ENCODE results near the gene GRB14.
"Not testable (repeated sequence)": the region's sequence is repeated elsewhere in the genome, so short reads cannot be mapped to it uniquely, and the experiment has no call there.

Gene GRB14

DNA sequence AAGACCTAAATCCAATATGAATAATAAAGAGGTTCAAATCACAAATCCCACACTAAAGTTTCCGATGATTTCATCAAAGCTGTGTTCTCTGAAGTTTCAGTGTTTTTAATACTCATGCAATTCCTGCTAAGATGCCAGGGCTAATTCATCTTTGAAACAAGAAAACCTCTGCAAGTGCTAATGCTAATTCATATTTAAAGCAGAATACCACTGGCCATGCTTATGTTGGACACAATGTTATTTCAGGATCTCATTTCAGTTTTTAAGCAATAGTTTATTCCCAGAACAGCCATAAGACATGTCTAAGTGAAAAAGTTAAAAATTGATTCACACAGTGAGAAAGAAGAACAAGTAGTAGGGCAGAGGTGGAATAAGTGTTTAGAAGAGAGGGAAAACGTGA is 62.8 kb downstream of the GRB14 start:
- no peak for DNase-seq (ENCODE audit: low read depth, low spot score)

DNA sequence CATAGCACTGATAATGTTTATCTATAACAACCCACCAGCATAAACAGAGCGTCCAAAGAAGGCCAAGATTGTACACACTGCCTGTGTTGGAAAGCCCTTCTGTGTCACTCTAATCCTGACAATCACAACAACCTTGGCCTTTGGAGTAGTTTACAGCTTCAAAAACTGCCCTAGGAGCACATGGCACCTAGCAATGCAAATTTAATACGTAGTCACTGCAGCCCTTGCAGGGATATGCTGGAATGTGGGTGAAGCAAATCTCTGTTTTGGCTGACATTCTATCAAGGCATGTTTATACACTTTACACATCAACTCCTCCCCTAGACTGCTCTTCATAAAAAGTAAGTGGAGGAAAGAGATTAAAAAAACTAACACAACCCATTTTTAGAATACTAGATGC is 66.8 kb downstream of the GRB14 start:
- no peak for DNase-seq (ENCODE audit: low read depth, low spot score)

DNA sequence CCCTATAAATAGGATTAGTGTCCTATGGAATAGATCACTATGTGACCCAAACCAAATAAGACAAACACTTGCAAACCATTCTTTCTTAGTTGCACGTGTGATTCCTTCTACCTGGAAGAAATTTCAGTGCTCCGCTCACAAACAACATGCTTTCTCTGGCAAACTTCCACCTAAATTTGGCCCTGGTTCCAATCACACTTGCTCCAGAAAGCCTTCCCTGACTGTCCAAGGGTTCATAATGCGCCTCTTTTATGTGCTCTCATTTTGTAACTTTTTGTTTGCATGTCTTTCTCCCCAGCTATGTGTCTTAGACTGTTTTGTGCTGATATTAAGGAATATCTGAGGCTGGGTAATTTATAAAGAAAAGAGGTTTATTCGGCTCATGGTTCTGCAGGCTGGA is 69.8 kb downstream of the GRB14 start:
- no peak for DNase-seq (ENCODE audit: low read depth, low spot score)

DNA sequence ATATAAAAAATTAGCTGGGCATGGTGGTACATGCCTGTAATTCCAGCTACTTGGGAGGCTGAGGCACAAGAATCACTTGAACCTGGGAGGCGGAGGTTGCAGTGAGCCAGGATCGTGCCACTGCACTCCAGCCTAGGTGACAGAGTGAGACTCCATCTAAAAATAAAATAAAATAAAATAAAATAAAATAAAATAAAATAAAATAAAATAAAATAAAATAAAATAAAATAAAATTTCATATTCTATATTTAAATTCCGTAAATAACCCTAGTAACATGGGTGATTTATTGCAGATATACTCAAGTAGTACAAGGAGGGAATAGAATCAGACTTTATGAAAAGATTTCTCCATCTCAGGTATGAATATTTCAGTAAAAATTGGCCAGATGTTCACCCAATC is 71.6 kb downstream of the GRB14 start:
- not testable (repeated sequence) for DNase-seq (ENCODE audit: low read depth, low spot score)

DNA sequence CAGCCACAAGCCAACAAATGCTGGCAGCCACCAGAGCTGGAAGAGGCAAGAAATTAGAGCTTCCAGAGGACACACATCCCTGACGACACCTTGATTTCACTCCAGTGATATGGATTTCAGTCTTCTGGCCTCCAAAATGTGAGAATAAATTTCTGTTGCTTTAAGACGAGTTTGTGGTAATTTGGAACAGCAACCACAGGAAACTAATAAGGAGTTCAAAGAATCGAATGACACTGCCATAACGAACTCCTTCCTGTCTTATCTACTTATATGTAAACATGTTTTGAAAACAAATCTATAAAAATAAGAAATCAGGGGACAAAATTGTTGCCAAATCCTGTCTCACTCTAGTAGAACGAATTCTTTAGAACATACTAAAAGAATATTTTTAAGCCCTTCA is 75.8 kb downstream of the GRB14 start:
- no peak for DNase-seq (ENCODE audit: low read depth, low spot score)

DNA sequence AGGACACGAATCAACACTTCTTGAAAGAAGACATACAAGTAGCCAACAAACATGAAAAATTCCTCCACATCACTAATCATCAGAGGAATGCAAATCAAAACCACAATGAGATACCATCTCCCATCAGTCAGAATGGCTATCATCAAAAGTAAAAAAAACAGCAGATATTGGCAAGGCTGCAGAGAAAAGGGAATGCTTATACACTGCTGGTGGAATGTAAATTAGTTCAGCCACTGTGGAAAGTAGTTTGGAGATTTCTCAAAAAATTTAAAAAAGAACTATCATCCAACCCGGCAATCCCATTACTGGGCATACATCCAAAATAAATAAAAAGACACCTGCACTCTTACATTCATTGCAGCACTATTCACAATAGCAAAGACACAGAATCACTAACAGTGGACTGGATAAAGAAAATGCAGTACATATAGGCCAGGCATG is 78.7 kb downstream of the GRB14 start:
- peak; percentile 18 for DNase-seq (ENCODE audit: low read depth, low spot score)

DNA sequence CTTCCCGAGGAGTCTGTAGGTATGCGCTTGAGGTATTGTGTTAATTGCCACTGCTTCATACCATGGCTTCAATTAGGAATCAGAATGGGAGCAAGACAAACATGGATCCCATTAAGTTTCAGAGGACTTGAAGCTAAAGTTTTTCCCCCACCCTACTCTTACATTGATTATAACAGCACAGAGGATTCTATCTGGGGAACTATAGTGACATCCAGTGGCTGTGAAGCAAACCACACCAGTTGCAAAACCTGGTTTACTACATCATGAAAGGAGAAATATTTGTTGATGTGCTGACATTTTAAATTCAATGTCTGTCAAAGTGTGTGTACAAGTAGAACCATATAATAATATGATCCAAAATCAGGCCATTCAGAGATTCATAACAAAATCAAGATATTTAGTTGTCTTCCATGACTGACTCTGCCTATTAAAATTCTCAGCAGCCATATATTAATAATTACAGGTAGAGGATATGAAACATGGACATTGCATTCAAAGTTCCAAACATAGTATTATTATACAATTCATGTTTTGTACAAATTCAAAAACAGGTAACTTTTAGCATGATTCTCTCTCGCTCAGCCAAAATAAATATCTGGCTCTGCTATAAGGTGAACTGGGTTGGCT is 82.9 kb downstream of the GRB14 start:
- no peak for DNase-seq (ENCODE audit: low read depth, low spot score)

DNA sequence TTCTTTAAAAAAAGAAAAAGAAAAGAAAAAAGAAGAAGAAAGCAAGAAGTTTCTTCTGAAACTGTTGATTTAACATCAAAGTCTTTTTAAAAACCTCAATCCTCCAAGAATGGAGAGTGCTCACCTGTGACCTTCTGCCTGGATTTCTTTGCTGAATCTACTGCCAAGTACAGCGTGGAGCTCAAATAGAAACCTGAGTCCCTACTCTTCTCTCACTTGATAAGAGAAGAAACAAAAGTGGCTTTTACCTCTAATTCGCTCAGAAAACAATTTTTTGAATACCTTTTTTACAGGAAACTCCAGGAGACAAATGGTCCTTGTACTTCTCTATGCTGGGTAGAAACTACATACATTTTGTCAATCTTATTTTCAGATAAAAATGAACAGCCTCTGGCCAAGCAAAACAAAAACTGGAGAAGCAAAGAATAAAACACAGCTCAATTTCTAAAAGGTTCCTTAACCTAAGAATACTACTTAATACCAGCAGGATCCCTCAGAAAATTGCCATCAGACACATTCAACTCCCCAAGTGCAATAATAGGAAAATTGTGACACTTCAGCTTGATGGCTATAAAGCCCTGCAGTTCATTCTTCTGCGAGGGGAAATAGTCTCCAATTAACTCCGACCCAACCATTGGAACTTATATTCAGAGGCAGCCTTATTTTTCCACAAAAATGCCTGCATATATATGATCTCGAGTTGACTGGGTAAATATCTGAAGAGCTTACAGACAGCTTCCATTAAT is 85.8 kb downstream of the GRB14 start:
- DNase-seq (ENCODE audit: low read depth, low spot score), result no peak

DNA sequence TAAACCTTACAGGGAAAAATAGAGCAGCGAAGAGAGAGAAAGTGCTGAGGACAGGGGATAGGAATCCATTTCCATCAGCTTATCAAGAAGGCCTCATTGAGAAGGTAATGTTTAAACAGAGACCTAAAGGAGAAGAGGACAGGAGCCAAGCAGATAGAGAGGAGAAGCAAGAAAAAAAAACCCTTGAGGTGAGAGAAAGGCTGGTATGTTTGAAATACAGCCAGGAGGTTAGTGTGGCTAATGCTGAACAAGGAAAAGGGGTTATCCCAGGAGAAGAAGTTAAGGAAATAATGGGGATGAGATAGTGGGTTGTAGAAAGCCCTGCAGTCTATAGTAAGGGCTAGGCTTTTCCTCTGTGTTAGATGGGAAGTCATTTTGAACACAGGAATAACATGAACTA is 90.8 kb downstream of the GRB14 start:
- no peak for DNase-seq (ENCODE audit: low read depth, low spot score)

DNA sequence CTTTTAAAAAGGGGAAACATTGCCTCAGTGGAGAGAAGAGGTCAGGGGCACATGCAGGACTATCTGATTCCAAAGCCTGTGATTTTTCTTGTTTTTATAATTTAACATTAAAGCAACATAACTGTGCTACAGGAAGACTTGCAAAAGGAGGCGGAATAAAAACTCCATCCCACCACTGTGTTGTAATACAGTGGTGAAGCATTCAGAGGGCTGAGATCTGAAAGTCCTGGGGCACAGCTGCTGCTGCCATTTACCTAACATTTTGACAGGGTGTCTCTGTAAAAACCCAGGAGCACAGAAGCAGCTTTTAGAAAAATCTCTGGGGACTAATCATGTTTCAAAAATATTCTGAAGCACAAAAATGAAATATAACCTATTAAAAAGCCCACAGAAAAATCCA is 97.6 kb downstream of the GRB14 start:
- no peak for DNase-seq (ENCODE audit: low read depth, low spot score)

DNA sequence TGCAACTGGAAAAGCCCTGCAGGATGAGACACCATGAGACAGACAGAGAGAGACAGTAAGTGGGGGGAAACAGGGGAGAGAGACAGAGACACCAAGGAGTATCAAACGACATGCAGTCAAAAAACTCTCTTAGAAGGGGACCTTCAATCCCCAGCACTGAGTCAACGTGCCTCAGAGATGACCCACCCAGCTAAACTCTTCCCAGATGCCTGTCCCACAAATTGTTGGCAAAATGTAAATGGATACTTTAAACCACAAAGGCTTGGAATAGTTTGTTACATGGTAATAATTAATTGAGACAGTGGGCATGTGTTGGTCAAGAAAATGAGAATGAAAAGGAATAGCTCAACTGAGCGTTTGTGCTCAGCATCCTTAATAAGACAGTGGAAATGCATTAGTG is 98.3 kb downstream of the GRB14 start:
- DNase-seq (ENCODE audit: low read depth, low spot score), result no peak

DNA sequence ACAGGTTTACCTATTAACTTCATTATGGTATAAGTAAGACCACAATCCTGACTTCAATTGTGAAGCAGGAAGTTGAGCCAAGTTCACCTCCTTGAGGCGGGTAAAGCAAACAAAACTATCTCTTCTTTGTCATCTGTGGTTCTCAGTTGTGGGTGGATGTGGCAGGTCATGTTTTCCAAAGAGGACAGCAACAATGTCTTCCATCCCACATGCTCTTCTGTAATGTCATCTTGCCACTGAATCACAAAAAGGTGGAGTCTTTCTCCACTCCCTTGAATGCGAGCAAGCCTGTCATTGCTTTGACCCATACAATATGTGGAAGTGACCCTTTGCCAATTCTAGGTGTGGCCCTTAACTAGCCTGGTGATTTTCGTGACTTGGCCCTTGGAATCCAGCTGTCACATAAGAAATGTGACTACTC is 98.7 kb downstream of the GRB14 start:
- no peak for DNase-seq (ENCODE audit: low read depth, low spot score)

DNA sequence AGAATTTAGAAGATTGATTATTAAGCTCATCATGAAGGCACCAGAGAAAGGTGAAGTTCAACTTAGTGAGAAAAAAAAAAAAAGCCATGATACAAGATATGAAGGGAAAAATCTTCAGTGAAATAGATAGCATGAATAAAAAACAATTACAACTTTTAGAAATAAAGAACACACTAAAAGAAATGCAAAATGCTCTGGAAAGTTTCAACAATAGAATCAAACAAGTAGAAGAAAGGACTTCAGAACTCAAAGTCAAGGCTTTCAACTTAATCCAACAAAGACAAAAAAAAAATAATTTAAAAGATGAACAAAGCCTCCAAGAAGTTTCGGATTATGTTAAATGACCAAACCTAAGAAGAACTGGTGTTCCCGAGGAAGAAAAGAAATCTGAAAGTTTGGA is 105.5 kb downstream of the GRB14 start:
- DNase-seq (ENCODE audit: low read depth, low spot score), result no peak

DNA sequence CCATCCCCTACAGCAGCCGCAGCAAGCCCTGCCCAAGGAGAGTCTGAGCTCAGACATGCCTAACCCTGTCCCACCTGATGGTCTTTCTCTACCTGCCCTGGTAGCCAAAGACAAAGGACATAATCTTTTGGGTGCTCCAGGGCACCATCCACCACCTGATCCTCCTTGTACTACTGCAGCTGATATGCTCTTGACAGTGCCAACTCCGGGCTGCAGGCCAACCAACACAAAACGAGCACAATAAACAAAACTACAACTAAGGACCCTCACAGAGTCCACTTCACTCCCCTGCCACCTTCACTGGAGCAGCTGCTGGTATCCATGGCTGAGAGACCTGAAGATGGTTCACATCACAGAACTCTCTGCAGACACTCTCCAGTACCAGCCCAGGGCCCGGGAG is 106.3 kb downstream of the GRB14 start:
- DNase-seq (ENCODE audit: low read depth, low spot score), result no peak

DNA sequence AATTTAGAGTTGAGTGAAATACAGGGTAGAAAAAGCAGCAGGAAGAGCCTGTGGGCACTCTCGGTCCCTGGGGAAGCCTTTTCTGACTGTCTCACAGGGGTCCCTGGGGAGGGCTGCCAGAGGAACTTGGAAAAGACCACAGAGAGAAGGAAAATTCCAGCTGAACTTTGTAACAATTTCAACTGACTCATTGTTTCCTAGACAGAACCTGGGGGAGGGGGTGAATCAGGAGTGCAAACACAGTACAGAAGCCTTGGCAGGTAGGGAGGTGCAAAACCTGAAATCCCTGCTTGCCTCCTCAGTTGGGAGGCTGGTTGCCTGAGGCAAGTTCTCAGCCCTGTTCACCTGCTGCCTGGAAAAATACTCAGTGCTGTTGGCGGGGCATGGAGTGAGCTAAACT is 106.8 kb downstream of the GRB14 start:
- no peak for DNase-seq (ENCODE audit: low read depth, low spot score)

DNA sequence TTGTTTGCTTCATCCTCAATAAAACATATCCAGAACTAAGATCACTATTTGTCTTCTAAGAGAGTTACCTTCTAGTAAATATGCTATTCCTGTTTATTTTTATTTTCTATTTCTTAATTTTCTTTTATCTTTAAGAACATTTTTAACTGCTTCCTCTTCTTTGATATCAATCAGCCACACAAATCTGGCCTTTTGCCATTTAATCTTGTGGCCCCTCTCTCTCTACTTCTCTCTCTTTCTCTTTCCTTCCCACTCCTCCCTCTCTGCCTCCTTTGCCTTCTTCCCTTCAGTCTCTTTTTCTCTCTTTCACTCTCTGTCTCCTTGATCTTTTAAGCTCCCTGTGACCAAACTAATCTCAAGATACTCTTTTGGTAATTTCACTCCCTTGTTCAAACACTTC is 108.4 kb downstream of the GRB14 start:
- DNase-seq (ENCODE audit: low read depth, low spot score), result no peak

DNA sequence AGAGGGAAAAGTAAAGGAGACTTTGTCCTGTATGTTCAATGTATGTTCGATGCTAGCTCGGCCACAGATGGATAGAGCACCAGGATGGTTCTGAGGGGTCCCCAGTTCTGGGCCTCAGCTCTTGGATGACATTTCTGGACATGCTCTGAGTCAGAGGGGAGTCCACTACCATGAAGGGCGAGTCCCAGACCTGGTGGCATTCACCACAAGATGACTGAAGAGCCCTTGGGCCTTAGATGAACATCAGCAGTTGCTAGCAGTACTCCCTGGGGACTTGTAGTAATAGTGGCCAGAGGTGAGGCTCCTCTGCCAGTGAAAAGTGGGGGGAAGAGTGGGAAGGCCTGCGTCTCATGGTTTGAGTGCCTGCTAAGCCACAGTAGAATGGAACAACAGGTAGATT is 109.5 kb downstream of the GRB14 start:
- DNase-seq (ENCODE audit: low read depth, low spot score), result no peak

DNA sequence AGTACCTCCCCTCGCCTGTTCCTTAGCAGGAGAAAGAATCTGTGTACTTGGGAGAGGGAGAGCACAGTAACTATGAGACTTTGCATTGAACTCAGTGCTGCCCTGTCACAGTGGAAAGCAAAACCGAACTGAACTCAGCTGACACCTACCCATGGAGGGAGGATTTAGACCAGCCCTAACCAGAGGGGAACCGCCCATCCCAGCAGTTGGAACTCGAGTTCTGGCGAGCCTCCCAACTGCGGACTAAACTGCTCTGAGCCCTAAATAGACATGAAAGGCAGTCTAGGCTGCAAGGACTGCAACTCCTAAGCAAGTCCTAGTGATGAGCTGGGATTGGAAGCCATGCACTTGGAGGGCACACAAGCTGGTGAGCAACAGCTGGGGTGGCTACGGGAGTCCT is 110.4 kb downstream of the GRB14 start:
- no peak for DNase-seq (ENCODE audit: low read depth, low spot score)

DNA sequence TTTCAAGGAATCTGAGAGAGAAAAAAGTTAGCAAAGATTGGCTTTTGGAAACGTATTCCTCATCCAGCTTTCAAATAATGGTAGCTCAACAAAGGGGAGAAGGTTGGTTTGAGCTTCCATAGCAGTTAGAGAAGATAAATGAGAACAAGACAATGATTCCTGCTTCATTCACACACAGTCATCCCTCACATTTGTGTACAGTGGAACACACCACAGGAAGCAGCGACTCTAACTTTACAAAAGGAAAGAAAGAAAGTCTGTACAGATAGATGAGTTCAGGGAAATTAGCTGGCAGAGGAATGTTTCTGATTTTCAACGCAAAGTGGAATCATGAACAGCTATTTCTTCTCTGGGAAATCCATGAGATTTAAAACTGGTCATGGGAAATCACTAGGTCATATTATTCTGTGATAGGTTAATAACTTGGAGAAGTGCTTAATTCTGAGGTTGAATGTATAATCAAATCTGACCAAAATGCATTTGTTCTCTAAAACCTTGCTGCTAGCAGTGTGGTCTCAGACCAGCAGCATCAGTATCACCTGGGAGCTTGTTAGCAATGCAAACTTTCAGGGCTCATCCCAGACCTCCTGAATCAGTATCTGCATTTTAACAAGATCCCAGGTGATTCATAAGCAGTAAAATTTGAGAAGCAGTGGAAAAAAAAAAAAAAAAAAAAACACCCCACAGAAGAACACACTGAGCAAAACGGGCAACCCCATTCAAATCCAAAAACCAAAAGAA is 112.0 kb downstream of the GRB14 start:
- no peak for DNase-seq (ENCODE audit: low read depth, low spot score)

DNA sequence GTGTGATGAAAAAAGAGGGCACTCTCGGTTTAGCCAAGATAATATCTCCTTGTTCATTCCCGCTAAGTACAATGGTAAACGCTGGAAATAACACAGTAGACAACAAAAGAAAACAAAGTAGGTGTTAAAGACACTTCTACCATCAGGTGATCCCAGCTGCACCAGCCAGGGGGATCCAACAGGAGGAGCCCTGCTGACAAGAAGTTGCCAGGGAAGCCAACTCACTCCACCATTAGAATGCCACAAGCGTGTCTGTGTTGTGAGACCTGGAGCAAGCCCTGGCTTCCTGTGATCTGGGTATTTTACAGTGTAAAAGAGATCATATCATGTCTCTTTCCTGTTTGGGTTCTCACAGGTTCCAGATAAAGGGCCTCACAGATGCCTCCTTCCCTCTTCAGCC is 117.0 kb downstream of the GRB14 start:
- DNase-seq (ENCODE audit: low read depth, low spot score), result no peak

DNA sequence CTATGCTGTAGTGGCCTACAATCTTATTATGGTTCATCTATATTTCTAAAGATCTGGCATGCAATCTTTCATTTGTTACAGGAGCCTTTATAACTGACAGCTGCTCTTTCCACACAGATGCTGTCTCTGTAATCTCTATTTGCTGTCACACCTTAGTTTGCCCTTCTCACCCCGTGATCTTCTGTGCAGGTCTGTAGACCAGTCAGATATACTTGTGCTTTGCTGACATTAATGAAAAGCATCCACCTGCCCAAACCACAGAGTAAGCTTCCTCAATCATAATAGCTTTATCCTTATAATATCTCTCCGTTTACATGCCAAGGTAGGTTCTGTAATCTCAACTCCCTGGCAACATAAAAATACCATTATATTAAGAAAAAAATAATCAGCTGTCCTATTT is 122.4 kb downstream of the GRB14 start:
- no peak for DNase-seq (ENCODE audit: low read depth, low spot score)

DNA sequence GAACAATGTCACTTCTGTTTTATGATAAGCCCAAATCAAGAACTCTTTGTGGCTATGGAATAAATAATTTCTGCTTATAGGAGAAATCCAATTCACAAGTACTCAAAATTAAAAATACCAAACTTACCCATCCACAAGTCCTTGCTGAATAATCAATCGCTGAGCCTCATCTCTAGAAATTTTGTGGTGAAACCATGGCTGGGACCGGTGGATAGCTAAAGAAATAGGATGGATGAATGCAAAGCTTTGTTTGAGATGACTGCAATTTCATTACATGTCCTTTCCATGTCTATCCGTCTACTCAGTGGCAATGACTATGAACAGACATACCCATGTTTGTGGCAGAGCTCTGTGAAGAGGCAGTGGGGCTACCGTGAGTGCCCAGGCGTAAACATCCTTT is 124.4 kb downstream of the GRB14 start:
- no peak for DNase-seq (ENCODE audit: low read depth, low spot score)

DNA sequence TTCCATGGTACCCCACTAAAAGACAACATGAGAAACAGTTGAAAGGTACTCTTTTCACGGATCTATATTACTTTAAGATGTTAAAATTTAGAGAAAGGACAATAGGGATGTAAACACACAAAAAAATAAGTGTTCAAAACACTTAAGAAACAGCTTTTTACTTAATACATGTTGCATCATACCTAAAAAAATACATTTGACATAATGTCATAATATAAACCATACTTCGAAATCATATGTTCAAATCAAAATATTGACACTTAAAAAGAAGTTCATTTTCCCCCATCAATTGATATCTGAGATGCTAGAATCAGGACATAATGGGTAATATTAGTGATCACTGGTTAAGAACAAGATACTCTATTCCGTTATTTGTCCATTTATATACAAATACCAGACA is 124.9 kb downstream of the GRB14 start:
- DNase-seq (ENCODE audit: low read depth, low spot score), result no peak
